Neural cell (in vitro differentiated cells): Measurements from ENCODE around the gene TFCP2.
A peak's percentile ranks its signal among the peaks of the same experiment; 100 is the strongest.

Experiments used
- EZH2 ChIP-seq: fragments of 200-600, 300-800 bp; shearing (Covaris generic), sonication (generic); IDR thresholded peaks from 2 replicates; pipeline ENCODE4 v1.6.1; 2014; ENCODE audit warnings: antibody characterized with exemption, low read length, borderline replicate concordance, mild to moderate bottlenecking; ENCODE audit not compliant: insufficient read depth, poor library complexity, severe bottlenecking
- RAD21 ChIP-seq: fragments of 450-650 bp; conservative IDR thresholded peaks from 2 replicates; pipeline ENCODE4 v1.6.1; 2014; ENCODE audit warnings: antibody characterized with exemption, mild to moderate bottlenecking, moderate library complexity
- TAF1 ChIP-seq: IDR thresholded peaks from 2 replicates; pipeline ENCODE4 v1.6.1; 2012; ENCODE audit warnings: low read depth
- TF ChIP-seq, protein P1 (sequence below): fragments of 450-650 bp; IDR thresholded peaks from 2 replicates; pipeline ENCODE4 v1.5.1; 2014; ENCODE audit warnings: antibody characterized with exemption, mild to moderate bottlenecking, moderate library complexity; ENCODE audit not compliant: poor library complexity, severe bottlenecking
- TF ChIP-seq, protein P2 (sequence below): IDR thresholded peaks from 2 replicates; pipeline ENCODE4 v1.6.1; 2012; ENCODE audit warnings: borderline replicate concordance

DNA sequence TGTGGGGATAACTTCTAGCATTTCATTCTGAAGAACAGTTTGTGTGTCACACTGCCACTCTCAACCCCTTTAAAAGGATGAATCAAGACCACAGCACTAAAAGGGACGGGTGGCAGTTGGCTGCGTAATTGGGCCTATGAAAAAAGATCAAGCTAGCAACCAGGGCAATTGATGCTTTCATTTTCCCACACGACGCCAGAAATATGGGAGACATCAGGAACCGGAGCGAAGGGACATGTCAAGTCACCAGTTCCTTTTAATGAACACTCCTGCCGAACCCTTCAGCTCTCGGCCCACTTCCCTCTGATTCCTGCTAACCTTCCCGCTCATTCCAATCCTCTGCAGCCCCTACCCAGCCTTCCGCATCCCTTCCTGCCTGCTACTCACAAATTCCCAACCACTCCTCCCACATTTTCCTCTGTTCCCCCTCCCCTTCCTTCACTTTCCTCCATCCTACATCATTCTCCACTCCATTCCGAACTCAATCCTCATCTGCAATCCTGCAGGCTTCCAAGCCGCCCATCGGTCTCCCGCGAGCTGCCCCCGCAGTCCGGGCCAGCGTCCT, 90.3 kb downstream of the TFCP2 start:
- TF ChIP-seq RAD21 (no peak), EZH2 (no peak), TAF1 (no peak)
- TF ChIP-seq, protein P1, sequence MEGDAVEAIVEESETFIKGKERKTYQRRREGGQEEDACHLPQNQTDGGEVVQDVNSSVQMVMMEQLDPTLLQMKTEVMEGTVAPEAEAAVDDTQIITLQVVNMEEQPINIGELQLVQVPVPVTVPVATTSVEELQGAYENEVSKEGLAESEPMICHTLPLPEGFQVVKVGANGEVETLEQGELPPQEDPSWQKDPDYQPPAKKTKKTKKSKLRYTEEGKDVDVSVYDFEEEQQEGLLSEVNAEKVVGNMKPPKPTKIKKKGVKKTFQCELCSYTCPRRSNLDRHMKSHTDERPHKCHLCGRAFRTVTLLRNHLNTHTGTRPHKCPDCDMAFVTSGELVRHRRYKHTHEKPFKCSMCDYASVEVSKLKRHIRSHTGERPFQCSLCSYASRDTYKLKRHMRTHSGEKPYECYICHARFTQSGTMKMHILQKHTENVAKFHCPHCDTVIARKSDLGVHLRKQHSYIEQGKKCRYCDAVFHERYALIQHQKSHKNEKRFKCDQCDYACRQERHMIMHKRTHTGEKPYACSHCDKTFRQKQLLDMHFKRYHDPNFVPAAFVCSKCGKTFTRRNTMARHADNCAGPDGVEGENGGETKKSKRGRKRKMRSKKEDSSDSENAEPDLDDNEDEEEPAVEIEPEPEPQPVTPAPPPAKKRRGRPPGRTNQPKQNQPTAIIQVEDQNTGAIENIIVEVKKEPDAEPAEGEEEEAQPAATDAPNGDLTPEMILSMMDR: no peak
- TF ChIP-seq, protein P2, sequence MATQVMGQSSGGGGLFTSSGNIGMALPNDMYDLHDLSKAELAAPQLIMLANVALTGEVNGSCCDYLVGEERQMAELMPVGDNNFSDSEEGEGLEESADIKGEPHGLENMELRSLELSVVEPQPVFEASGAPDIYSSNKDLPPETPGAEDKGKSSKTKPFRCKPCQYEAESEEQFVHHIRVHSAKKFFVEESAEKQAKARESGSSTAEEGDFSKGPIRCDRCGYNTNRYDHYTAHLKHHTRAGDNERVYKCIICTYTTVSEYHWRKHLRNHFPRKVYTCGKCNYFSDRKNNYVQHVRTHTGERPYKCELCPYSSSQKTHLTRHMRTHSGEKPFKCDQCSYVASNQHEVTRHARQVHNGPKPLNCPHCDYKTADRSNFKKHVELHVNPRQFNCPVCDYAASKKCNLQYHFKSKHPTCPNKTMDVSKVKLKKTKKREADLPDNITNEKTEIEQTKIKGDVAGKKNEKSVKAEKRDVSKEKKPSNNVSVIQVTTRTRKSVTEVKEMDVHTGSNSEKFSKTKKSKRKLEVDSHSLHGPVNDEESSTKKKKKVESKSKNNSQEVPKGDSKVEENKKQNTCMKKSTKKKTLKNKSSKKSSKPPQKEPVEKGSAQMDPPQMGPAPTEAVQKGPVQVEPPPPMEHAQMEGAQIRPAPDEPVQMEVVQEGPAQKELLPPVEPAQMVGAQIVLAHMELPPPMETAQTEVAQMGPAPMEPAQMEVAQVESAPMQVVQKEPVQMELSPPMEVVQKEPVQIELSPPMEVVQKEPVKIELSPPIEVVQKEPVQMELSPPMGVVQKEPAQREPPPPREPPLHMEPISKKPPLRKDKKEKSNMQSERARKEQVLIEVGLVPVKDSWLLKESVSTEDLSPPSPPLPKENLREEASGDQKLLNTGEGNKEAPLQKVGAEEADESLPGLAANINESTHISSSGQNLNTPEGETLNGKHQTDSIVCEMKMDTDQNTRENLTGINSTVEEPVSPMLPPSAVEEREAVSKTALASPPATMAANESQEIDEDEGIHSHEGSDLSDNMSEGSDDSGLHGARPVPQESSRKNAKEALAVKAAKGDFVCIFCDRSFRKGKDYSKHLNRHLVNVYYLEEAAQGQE: peak; percentile 92
